Stomach smooth muscle (tissue), 2 donors: ENCODE data around the gene IDI2.

Experiments
- H3K27ac ChIP-seq: one replicate; pipeline ENCODE4 v1.7.0; 2013; ENCODE audit warnings: mild to moderate bottlenecking, low read length, inconsistent platforms
- H3K27me3 ChIP-seq, 2 donors: one replicate each; pipeline ENCODE4 v1.7.0; 2013; ENCODE audit warnings: low read length in 2 of 2; ENCODE audit not compliant: insufficient read depth in 2 of 2, control insufficient read depth in 1 of 2
- H3K36me3 ChIP-seq, 2 donors: one replicate each; pipeline ENCODE4 v1.7.0; 2013; ENCODE audit warnings: low read length in 2 of 2; ENCODE audit not compliant: control insufficient read depth in 2 of 2, insufficient read depth in 2 of 2
- H3K4me1 ChIP-seq: one replicate; pipeline ENCODE4 v1.7.0; 2013; ENCODE audit warnings: low read length; ENCODE audit not compliant: control insufficient read depth, insufficient read depth
- H3K4me3 ChIP-seq, 2 donors: one replicate each; pipeline ENCODE4 v1.7.0; 2013; ENCODE audit warnings: low read length in 2 of 2
- H3K9ac ChIP-seq, 2 donors: one replicate each; pipeline ENCODE4 v1.7.0; 2013; ENCODE audit warnings: low read length in 2 of 2, mild to moderate bottlenecking in 1 of 2
- H3K9me3 ChIP-seq, 2 donors: one replicate each; pipeline ENCODE4 v1.7.0; 2013; ENCODE audit warnings: low read length in 2 of 2; ENCODE audit not compliant: control insufficient read depth in 2 of 2
- donor health status: healthy.
- donor health status: Pancreatic carcinoma.

Gene IDI2

DNA sequence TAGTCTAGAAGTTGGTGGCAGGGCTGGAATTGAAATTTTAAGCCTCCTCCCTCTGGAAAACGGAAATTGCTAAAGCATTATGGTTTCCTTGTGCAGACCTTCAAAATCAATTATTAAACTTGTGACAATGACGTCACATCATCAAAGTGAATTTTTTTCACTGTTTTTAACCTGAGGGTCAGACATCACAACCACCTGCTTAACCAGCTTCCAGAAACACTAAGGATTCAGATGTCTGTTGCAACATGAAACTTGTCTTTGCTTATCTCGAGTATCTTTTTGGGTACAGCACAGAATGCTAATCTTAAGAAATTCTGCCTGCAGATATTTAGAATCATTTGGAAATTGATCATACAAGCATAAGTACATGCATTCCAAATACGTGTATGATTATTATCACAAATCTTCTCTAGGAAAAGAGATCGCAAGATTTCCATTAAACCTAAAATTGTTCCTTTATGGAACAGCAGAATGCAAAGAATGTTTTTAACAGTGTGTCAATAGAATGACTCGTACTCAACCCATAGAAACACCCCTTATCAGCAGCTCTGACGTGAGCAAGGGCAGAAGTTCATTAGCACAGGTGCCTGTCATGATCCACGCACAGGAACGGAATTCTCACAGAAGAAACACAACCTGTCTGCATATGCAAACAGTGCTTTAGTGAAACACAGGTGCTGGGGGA, 41.5 kb downstream of the IDI2 start:
- Histone ChIP-seq H3K36me3 (peaks cover 0 to 4% of the 10 kb centered on the region in 2 donors), H3K27ac (no peak overlapping the region), H3K4me1 (peaks cover 8% of the 10 kb centered on the region), H3K9me3 (peaks cover 0 to 4% of the 10 kb centered on the region in 2 donors), H3K27me3 (no peaks in the 10 kb centered on the region), H3K4me3 (no peak overlapping the region), H3K9ac (no peak overlapping the region)

DNA sequence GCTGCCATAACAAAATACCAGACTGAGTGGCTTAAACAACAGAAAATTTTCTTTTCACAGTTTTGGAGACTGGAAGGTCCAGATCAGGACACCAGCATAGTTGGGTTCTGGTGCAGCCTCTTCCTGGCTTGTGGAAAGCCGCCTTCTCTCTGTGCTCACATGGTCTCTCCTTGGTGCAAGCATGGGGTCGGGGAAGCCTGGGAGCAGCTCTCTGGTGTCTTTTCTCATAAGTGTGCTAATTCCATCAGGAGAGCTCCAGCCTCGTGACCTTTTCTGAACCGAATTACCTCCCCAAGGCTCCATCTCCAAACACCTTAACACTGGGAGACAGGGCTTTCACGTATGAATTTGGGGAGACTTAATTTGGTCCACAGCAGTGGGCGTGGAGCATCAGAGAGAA, 42.3 kb downstream of the IDI2 start:
- H3K27me3 ChIP-seq, result no peaks in the 10 kb centered on the region
- no peak overlapping the region for H3K27ac ChIP-seq
- H3K4me3 ChIP-seq, result no peak overlapping the region
- no peak overlapping the region for H3K9ac ChIP-seq
- peaks cover 0 to 4% of the 10 kb centered on the region in 2 donors for H3K36me3 ChIP-seq
- peaks cover 0 to 8% of the 10 kb centered on the region in 2 donors for H3K9me3 ChIP-seq
- peaks cover 7% of the 10 kb centered on the region for H3K4me1 ChIP-seq

DNA sequence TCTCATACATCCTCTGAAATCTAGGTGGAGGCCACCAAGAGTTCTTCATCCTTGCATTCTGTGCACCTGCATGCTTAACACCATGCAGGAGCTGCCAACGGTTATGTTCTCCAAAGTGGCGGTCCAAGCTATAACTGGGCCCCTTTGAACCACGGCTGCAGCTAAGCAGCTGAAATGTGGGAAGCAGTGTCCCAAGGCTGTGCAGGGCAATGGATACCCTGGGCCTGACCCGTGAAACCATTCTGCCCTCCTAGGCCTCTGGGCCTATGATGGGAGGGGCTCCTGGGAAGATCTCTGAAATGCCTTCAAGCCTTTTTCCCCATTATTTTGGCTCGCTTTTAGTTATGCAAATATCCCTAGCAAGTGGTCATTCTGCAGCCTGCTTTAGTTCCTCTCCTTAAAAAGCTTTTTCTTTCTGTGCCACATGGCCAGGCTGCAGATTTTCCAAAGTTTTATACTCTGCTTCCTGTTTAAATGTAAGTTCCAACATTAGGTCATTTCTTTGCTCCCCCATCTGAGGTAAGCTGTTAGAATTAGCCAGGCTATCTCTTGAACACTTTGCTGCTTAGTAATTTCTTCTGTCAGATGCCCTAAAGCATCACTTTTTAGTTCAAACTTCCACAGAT, 45.1 kb downstream of the IDI2 start:
- H3K9ac ChIP-seq, result no peak overlapping the region
- H3K27ac ChIP-seq, result no peak overlapping the region
- H3K27me3 ChIP-seq, result no peaks in the 10 kb centered on the region
- H3K4me3 ChIP-seq, result no peak overlapping the region
- peaks cover 0 to 3% of the 10 kb centered on the region in 2 donors for H3K36me3 ChIP-seq
- H3K4me1 ChIP-seq, result no peaks in the 10 kb centered on the region
- H3K9me3 ChIP-seq, result peaks cover 0 to 8% of the 10 kb centered on the region in 2 donors

DNA sequence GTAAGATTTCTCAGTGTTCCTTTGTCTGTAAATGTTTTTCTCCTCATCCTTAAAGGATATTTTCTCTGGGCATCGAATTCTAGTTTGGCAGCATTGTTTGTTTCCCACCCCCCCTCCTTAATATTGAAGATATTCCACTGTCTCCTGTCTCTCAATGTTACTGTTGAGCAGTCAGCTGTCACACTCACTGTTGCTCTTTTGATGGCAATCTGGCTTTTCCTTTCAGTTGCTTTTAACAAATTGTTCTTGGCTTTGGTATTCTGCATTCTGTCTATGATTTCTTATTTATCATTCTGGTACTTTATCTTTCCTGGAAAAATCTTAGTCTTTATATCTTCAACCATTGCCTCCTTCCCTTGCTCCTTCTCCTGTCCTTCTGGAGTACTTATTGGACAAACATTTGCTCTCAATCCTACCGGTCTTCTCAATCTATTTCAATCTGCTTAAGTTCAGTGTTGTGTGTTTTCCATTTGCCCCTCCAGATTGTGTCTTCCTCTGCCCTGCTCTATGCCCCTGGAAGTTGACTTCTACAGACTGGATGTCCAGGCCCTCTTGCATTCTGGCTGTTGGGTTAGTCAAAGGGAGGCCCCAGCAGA, 46.7 kb downstream of the IDI2 start:
- H3K36me3 ChIP-seq, result no peaks in the 10 kb centered on the region
- no peak overlapping the region for H3K9ac ChIP-seq
- H3K4me1 ChIP-seq, result no peaks in the 10 kb centered on the region
- no peaks in the 10 kb centered on the region for H3K27me3 ChIP-seq
- H3K9me3 ChIP-seq, result peaks cover 0 to 8% of the 10 kb centered on the region in 2 donors
- H3K27ac ChIP-seq, result no peak overlapping the region
- no peak overlapping the region for H3K4me3 ChIP-seq

DNA sequence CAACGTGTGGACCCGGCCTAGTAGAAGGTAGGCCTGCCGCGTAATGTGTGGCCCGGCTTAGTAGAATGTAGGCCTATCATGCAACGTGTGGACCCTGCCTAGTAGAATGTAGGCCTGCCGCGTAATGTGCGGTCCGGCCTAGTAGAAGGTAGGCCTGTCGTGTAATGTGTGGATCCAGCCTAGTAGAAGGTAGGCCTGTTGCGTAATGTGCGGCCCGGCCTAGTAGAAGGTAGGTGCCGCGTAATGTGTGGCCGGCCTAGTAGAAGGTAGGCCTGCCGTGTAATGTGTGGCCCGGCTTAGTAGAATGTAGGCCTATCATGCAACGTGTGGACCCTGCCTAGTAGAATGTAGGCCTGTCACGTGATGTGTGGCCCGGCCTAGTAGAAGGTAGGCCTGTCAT, 49.3 kb downstream of the IDI2 start:
- Histone ChIP-seq H3K9ac (no peak overlapping the region), H3K4me1 (no peaks in the 10 kb centered on the region), H3K9me3 (peaks cover 0 to 8% of the 10 kb centered on the region in 2 donors), H3K4me3 (no peak overlapping the region), H3K36me3 (no peaks in the 10 kb centered on the region), H3K27me3 (no peaks in the 10 kb centered on the region), H3K27ac (no peak overlapping the region)

DNA sequence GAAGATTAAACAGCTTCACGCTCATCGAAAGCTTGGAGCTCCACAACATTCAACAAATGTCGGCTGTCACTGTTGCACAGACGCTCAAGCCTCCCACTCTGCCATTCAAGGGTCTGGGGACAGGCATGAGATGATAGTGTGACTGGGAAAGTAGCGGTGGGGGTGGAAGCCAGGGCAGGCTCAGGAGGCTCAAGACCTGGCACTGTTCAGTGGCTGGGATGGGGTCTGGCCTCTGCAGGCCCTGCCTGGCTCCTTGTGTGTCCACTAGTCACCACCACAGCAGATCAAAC, 50.9 kb downstream of the IDI2 start:
- Histone ChIP-seq H3K4me1 (peaks cover 13% of the 10 kb centered on the region), H3K36me3 (no peaks in the 10 kb centered on the region), H3K9me3 (peaks cover 0 to 8% of the 10 kb centered on the region in 2 donors), H3K27ac (no peak overlapping the region), H3K27me3 (no peaks in the 10 kb centered on the region), H3K9ac (no peak overlapping the region), H3K4me3 (no peak overlapping the region)

DNA sequence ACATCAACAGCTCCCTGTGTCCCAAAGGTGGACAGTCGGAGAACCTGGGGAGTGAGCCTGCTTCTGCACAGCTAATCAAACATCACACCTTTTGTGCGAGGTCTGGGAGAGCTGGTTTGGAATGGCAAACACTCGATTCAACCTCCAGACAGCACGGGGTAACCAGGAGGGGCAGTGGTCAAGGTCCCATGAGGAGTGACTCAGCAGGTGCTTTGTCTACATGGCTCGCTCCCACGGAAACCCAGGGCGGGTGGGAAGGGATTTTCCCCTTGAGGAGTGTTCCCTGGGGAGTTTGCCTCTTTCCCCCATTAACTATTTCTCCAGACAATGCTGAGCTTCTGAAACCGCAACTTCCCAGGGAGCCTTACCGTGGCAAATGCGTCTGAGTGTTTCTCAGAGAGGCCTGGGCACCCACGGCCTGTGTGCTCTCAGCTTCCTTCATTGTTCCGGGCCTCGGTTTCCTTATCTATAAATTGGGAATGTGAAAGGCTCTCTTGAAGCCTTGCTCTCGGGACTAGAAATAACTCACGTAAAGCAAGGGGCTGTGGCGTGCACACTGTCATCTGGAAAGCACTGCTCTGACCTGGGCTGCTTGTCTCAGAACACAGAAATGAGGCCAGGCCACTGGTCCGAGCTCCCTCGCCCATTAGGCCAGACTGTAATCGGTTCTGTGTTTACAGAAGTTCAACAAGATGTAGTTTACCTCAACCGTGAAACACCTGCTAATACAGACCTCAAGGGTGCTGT, 51.4 kb downstream of the IDI2 start:
- no peak overlapping the region for H3K9ac ChIP-seq
- H3K4me3 ChIP-seq, result no peak overlapping the region
- no peak overlapping the region for H3K27ac ChIP-seq
- no peaks in the 10 kb centered on the region for H3K27me3 ChIP-seq
- no peaks in the 10 kb centered on the region for H3K36me3 ChIP-seq
- H3K9me3 ChIP-seq, result peaks cover 0 to 5% of the 10 kb centered on the region in 2 donors
- peaks cover 13% of the 10 kb centered on the region for H3K4me1 ChIP-seq

DNA sequence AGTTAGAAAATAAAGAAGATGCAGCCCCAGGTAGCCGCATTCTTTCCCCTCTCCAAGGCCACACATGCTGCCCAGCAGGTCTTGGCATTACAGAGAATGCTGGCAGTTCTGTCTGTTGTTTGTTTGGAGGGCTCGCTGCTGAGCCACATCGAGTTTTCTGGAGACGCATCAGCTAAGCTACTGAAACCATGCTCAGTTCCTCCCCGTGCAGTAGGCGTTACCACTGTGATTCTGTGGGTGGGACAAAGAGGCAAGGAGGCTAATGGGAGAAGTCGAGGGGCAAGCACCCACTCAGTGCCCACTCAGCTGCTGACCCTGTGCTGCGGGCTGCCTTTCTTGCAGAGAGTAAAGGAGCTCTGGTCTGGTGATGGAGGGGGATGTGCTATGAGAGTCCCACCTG, 52.9 kb downstream of the IDI2 start:
- no peaks in the 10 kb centered on the region for H3K9me3 ChIP-seq
- H3K4me1 ChIP-seq, result peaks cover 13% of the 10 kb centered on the region
- no peak overlapping the region for H3K9ac ChIP-seq
- H3K36me3 ChIP-seq, result no peaks in the 10 kb centered on the region
- H3K4me3 ChIP-seq, result no peak overlapping the region
- H3K27me3 ChIP-seq, result no peaks in the 10 kb centered on the region
- H3K27ac ChIP-seq, result no peak overlapping the region

DNA sequence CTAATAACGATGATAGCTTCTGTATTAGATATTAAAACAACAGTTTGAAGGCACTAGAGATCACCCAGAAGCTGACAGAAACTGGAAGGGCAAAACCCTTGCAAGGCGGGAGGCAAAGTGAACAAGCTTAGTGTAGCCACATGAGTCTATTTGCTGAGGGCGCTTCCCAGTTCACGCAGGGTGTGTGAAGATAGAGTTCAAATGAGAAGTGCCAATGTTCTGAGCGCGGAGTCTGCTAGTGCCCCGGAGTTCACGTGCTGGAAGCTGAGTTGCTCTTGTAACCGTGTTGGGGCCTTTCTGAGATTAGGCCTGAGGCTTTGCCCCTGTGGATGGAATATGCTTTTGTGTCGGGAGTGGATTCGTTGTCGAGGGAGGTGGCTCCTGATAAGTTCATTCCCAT, 54.0 kb downstream of the IDI2 start:
- no peaks in the 10 kb centered on the region for H3K27me3 ChIP-seq
- H3K27ac ChIP-seq, result no peak overlapping the region
- H3K4me3 ChIP-seq, result no peak overlapping the region

DNA sequence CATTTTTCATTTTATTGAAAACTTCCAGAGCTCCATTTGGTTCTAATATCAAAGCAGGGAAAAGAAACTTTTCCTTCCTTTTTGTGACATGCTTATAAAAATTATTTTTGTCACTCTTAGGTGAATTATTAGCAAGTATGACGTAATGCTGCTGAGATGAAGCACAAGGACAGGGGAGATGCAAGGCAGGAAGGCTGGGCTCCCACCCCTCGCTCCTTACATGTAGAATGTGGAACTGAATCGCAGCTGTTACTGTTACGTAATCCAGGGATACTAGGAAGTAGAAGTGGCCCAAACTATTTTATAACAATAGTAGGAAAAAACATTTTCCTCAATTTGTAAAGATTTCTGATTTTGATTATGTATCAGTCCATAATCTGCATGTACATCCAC, 54.5 kb downstream of the IDI2 start:
- H3K9ac ChIP-seq, result no peak overlapping the region
- H3K4me1 ChIP-seq, result peaks cover 13% of the 10 kb centered on the region
- peak overlapping the region in 1 of 2 donors; percentile 47 for H3K4me3 ChIP-seq
- no peaks in the 10 kb centered on the region for H3K27me3 ChIP-seq
- H3K27ac ChIP-seq, result peak overlapping the region; percentile 11
- H3K36me3 ChIP-seq, result no peaks in the 10 kb centered on the region
- H3K9me3 ChIP-seq, result no peaks in the 10 kb centered on the region

More for the DNA sequence above, 54.0 kb downstream of the IDI2 start:
- Histone ChIP-seq H3K9me3 (no peaks in the 10 kb centered on the region), H3K9ac (no peak overlapping the region), H3K36me3 (no peaks in the 10 kb centered on the region), H3K4me1 (peaks cover 13% of the 10 kb centered on the region)
